HL-60/S4 (cell line): ENCODE measurements around the gene LRRK1.

ENCODE experiments used
- in situ Hi-C: fragments of 300-500 bp; cut with MboI; formaldehyde crosslinking; loops from 2 replicates; pipeline ENCODE4 v1.14.3; 2022; ENCODE audit warnings: low sequenced_read_pairs

Gene LRRK1

DNA sequence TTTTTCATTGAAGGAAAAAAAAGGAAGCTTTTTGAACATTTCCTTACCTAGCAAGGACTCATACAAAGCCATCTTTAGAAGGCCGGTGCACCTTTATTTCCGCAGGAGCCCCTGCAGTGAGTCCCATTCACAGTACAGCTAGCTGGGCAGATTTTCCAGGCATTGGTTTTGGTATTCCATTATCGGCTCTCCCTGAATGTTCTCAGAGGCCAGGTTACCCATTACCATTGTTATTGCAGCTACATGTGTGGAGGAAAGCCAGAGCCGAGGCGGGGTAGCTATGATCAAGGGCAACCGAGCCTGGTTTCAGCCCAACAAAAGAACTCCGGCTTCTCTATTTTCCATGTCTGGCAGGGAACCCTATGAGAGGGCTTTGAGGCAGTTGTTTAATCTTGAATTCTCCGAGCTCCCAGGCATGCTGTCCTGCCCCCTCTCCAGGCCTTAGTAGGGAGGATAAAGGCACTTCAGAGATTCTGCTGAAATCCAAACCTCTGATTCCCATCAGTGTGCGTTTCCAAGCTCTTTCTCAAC is 100.3 kb downstream of the LRRK1 start:
- in situ Hi-C loops: loop anchor here (5.0 kb wide), 1 partner anchor 238 kb away; no protein-coding TSS in a partner anchor

DNA sequence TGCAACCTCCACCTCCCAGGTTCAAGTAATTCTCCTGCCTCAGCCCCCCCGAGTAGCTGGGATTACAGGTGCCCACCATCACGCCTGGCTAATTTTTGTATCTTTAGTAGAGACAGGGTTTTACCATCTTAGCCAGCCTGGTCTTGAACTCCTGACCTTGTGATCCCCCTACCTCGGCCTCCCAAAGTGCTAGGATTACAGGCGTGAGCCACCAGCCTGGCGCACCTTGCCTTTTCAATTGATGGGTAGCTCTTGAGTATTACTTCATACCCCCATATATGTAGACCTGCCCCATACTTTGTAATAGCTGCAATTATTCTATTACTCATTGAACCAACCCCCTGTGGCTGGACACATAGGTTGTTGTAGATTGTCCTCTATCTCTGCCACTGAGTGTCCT is 101.3 kb downstream of the LRRK1 start:
- in situ Hi-C loops: no loop called here

DNA sequence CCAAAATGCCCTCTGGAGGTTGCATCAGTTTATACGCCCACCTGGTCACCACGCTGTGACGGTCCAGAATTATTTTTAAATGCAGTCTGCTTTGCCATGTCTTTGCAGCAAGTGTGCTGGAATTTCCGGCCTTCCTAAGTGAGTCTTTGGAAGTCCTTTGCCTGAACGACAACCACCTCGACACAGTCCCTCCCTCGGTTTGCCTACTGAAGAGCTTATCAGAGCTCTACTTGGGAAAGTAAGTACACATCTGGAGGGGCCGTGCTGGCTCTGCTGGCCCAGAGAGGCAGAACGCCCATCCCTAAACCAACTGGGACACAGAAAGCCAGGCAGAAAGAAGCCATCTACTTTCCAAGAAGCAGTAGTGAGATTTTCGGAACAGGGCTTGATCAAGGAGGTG is 101.8 kb downstream of the LRRK1 start:
- in situ Hi-C loops: no loop called here

- in situ Hi-C loops: no loop called here
Measured at GRCh38 chr15:101022306-101022705, 103.1 kb downstream of the LRRK1 start.

GRCh38 chr15:101022876-101023275 is 103.7 kb downstream of the LRRK1 start:
- in situ Hi-C loops: no loop called here

DNA sequence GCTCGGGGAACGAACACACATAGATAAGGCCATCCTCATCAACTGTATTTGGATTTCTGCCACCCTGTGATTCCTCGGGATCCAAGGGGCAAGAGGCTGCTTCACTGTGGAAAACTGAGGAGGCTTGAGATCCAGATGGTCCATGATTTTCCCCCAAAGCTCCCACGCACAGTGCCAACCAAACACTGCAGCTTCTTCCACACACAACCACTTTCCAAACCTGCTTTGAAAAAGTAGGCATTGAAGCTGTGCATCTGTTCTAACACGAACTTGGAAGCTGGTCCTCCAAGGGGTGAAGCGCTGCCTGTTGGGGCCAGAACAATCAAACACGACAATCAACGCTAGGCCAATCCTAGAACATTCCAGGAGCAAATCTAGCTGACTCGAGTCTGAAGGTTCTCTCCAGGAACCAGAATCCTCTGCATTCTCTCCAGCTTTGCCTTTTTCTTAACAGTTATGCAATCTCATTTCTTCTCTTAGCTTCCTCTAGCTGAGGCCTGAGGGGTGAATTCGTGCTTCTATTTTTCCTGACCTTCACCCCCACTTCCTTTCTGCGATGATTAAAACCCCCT is 104.4 kb downstream of the LRRK1 start:
- in situ Hi-C loops: no loop called here

DNA sequence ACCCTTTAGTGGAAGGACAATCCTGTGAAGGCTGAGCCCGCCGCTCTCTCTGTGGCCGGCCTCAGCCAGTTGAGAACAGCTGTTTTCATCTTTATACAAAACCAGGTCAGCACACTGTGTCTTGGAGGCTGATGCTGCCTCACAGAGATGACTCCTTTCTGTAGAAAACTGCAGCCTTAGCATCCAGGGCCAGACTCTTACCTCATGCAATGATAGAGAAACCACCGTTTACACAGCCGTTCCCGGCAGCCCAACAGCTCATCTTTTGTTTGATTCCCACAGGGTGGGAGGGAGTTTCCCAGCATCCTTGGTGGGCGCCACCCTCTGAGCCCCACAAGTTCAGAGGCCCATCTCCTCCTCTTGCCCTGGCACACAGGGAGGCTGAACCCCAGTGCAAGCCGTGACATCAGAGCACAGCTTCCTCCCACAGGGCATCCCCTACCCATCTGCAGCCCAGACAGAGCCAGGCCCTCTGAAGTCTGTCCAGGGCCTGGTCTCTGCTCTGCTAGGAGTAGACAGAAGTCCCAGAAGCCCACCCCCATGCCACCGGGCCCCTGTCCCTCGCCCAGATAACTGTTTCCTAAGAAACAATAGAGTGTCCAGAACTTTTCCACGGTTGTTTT is 105.0 kb downstream of the LRRK1 start:
- in situ Hi-C loops: no loop called here

DNA sequence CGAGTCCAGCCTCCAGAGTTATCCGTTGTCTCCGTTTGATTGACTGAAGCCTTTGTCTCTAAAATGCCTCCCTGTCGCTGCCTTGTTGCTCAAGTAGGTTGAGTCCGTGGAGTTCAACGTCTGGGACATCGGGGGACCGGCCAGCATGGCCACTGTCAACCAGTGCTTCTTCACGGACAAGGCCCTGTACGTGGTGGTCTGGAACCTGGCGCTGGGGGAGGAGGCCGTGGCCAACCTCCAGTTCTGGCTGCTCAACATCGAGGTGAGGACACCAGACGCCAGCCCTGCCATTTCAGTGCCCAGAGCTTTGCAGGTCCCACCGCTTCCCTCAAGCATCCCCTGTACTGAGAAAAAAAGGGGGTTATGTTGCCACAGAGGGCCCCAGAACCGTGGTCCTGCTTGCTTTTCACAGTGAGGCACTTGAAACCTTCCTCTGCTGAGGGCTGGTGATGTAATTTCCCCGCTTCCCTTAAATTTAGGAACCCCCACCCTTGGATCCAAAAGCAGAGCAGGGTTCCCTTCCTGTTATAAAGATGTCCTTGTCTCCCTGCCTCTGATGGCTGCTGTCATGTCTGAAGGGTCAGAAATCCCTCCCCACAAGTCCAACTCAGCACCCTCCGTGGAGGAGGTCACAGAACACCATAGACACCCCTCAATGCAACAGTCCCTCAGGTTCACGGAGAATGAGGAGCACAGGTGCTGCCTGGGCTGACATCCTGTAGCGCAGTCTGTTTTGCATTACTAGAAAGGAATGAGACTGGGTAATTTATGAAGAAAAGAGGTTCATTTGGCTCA is 105.7 kb downstream of the LRRK1 start:
- in situ Hi-C loops: no loop called here

- in situ Hi-C loops: no loop called here
Measured at GRCh38 chr15:101025501-101025885, 106.3 kb downstream of the LRRK1 start.

DNA sequence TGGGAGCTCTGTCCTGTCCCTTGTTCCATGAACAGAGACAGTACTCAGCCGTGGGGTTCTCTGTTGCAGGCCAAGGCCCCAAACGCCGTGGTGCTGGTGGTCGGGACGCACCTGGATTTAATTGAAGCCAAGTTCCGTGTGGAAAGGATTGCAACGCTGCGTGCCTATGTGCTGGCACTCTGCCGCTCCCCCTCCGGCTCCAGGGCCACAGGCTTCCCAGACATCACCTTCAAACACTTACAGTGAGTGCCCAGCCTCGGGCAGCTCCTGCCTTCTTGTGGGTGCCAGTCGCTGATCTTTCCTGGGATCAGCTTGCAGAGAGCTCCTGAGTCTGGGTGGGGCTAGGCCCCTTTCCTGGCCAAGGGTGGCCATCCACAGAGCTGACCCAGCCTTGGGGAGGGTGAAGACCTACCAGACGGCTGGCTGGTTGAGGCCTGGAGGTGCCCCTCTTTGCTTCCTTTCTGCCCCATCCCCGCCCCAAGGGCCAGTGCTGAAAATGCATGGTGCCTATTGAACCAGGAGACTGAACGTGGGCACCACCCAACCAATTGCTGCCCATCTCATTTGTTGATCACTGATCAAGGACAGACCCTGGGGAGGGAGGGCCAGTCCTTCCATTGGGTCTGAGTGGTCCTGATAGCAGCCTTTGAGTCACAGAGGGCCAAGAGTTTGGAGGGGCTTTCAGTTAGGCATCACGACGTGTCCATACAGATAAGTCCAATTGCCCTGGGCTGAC is 106.9 kb downstream of the LRRK1 start:
- in situ Hi-C loops: no loop called here

DNA sequence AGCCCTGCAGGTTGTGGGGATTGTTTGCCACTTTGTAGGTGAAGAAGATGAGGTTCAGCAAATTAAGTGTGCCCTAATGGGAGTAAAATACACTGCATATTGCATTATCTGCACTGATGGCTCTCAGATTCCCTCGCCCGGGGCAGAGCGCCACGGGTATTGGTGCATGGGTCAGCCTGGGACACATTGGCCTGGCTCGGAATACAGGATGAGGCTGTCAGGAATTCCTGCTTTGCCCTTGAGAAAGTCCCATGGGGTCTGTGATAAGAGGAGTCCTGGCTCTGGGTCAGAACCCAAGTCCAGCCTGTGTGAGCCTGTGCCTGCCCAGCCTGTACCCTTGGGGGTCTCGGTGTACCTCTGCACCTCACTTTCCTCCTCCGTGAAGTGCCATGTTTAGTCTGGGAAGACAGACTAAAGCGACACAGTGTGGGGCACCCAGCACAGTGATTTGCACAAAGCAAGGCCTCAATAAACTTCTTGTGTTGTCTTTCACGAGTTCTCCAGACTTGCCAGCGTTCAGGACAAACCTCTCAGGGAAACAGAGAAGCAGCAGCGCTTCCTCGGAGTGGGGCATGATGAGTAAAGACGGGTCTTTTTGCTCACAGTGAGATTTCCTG is 107.6 kb downstream of the LRRK1 start:
- in situ Hi-C loops: no loop called here

DNA sequence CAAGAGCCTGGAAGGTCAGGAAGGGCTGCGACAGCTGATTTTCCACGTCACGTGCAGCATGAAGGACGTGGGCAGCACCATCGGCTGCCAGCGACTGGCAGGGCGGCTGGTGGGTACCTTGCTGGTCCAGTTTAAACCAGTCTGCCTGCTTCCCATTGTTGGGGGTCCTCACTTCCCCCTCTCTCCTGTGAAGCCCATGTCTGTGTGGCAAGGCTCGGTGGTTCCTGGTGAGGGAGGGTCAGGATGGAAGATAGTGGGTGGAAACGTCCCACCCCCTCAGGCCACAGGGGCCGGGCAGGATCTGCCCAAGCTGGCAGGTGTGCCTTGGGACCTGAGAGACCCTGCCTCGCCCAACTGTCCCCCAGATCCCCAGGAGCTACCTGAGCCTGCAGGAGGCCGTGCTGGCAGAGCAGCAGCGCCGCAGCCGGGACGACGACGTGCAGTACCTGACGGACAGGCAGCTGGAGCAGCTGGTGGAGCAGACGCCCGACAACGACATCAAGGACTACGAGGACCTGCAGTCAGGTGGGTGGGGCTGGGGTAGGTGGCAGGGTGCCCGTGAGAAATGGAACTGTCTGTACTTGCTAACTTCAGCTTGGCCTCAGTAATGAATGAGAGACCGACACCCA is 108.2 kb downstream of the LRRK1 start:
- in situ Hi-C loops: no loop called here

DNA sequence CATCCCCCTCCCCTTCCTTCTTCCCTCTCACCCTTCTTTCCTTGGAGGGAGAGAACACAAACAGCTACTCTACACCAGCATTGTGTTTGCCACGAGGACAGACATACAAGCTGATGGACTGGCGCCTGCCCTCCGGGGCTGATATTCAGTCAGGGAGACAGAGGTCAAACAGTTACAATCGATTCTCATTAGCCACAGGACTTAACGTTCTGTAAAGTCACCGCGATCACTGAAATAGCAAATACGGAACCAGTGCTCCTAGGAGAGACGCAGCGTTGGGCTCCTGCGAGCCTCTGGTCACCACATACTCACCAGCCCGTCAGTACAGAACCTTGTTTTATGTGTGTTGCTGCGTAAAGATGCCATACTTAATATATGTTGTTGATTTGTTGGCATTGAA is 108.8 kb downstream of the LRRK1 start:
- in situ Hi-C loops: no loop called here

DNA sequence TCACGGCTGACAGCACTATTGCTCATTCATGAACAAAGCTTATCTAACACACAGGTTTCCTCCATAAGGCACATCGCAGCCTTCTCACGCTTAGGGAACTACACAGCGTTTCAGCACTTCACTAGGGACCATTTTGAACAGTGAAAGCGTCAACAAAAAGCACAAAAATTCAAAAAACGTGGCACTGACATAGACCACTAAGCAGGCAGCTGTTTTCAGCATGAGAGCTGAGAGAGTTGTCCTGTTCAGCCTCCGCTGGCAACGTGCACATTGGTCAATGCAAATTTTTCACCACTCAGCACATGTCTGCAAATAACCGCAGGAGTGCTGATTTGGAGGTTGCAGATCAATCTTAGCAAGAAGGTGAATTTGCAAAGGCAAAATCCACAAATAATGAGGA is 109.2 kb downstream of the LRRK1 start:
- in situ Hi-C loops: no loop called here

DNA sequence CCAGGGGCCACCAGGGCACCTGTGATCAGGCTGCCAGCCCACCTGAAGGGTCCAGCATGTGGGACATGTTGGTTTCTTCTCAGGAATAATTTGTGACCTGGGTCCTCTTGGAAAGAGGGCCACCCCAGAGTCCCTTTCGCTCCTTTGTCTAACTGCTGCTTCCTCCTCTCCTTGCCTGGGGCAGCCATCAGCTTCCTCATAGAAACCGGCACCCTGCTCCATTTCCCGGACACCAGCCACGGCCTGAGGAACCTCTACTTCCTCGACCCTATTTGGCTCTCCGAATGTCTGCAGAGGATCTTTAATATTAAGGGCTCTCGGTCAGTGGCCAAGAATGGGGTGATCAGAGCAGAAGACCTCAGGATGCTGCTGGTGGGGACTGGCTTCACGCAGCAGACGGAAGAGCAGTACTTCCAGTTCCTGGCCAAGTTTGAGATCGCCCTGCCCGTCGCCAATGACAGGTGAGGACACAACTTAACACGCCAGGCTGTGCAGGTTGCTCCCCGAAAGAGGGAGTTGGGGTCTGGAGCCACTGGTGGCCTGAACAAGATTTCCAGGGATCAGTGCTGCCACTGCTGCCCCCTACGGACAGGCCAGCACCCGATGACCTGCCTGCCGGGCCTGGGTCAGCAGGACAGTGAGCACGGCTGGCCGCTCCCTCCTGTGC is 109.7 kb downstream of the LRRK1 start:
- in situ Hi-C loops: no loop called here

DNA sequence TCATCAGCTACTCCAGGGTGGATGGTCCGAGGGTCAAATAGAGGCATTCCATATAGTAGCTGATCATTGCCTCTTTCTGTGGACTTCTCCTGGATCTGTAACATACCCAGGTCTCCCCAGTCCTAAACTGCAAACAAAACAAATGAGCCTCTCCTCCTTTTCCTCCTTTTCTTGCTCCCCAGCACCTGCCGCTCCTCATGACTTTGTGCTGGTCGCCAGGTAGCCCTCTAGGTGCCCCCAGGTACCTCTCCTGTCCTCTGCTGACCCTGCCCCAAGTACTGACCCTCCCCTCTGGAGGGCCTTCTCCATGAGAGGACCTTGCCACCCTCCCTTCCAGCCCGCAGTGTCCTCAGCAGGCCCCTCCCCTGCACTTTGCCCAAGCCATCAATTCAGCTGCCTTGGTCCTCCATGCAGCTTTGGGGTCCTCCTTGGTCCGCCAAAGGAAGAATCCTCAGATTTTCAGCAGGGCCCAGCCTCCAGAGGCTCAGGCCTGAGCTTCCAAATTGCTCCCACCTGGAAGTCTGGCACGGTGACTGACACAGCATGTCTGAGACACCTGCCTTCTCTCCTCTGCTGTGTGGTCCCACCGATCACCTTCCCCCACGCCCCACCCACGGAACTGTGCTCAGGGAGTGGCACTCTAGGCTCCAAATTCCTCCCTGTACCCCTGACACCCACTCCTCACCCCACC is 111.0 kb downstream of the LRRK1 start:
- in situ Hi-C loops: no loop called here

DNA sequence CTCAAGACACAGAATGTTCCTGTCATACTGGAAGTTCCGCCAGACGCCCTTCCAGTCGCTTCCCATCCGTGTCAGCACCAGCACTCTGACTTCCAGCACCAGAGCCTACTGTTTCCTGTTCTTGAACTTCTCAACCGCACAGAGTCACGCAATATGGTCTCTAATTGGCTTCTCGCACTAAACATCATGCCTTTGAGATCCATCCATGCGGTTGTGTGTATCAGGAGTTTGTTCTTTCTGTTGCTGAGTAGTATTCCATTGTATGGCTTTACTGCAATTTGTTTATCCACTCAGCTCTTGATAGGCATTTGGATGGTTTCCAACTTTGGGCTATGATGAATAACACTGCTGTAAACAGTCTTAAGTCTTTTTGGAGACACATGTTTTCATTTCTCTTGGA is 112.1 kb downstream of the LRRK1 start:
- in situ Hi-C loops: no loop called here

DNA sequence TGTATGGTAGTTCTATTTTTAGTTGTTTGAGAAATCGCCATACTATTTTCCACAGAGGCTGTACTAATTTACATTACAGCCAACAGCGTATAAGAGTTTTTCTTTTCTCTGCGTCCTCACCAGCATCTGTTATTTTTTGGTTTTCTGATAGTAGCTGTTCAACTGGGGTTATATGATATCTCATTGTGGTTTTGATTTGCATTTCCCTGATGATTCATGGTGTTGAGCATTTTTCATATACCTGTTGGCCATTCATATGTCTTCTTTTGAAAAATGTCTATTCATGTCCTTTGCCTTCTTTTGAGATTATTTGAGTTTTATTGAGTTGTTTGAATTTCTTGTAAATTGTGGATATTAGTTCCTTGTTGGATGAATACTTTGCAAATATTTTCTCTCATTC is 114.6 kb downstream of the LRRK1 start:
- in situ Hi-C loops: no loop called here

GRCh38 chr15:101035611-101036010 is 116.5 kb downstream of the LRRK1 start:
- in situ Hi-C loops: no loop called here
